Transverse colon (tissue), 3 donors: Measurements from ENCODE around the gene MBNL2.

Experiments used
- POLR2A ChIP-seq: fragments of 450-650 bp; IDR thresholded peaks from one replicate; pipeline ENCODE4 v1.6.1; 2016; ENCODE audit warnings: antibody characterized with exemption, mild to moderate bottlenecking, moderate library complexity
- TF ChIP-seq, protein P1 (sequence below), 5 experiments: fragments of 200-600 bp in 3 of 5; fragments of 450-650 bp in 2 of 5; sonication (generic) in 3 of 5; IDR thresholded peaks; 1 replicate in 2 of 5; 2 replicates in 3 of 5; pipeline ENCODE4 v1.5.1; 2016 to 2017; ENCODE audit warnings: antibody characterized with exemption in 5 of 5, inconsistent platforms in 3 of 5, mild to moderate bottlenecking in 2 of 5, moderate library complexity in 1 of 5

DNA sequence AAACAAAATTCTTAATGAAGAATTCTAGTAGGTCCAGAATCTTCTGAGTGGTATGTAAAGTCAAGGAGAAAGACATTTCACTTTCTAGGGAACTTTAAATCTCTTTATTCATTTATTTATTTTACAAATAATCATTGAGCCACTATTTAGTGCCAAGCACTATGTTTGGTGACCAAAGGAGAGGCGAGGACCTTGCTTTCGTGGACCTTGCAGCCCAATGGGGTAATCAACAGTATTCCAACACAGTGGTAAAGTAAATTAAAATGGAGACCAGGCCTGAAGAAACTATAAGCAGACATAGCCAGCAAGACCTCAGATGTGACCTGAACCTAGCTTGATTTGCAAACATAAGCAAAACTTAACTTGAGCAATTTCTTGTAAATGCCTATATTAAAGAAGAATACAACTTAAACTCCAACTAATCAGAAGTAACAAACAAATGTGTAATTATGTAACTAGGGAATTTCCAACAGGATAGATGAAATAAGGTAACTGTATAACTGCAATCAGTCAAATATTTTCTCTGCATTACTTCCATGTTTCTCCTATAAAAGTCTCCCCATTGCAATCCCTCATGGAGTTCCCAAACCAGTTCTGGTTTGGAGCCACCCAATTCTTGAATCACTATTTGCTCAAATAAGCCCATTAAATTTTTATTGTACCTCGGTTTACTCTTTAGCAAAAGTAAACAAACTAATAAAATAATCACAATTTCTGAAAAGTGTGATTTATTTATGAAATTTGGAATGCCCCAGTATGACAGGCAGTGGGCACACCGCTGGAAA, 67.6 kb downstream of the MBNL2 start:
- TF ChIP-seq, protein P1, sequence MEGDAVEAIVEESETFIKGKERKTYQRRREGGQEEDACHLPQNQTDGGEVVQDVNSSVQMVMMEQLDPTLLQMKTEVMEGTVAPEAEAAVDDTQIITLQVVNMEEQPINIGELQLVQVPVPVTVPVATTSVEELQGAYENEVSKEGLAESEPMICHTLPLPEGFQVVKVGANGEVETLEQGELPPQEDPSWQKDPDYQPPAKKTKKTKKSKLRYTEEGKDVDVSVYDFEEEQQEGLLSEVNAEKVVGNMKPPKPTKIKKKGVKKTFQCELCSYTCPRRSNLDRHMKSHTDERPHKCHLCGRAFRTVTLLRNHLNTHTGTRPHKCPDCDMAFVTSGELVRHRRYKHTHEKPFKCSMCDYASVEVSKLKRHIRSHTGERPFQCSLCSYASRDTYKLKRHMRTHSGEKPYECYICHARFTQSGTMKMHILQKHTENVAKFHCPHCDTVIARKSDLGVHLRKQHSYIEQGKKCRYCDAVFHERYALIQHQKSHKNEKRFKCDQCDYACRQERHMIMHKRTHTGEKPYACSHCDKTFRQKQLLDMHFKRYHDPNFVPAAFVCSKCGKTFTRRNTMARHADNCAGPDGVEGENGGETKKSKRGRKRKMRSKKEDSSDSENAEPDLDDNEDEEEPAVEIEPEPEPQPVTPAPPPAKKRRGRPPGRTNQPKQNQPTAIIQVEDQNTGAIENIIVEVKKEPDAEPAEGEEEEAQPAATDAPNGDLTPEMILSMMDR (IDR thresholded peaks at IDR 0.05), result no peak
- no peak for TF ChIP-seq POLR2A
